Stimulated activated CD4-positive, alpha-beta T cell treated with anti-CD3 and anti-CD28 coated beads, Interleukin-15, amount 100 ng/mL, for 48 hours (primary cell): Measurements from ENCODE around the gene ARHGEF19.
"Not testable (repeated sequence)": the region's sequence is repeated elsewhere in the genome, so short reads cannot be mapped to it uniquely, and the experiment has no call there.

Experiments
- DNase-seq, 2 donors: peaks; one replicate each; pipeline ENCODE4 v3.0.0-alpha.2; 2020; ENCODE audit warnings: low read depth in 2 of 2

Gene ARHGEF19

GRCh38 chr1:16222716-16223115 is 10.3 kb upstream of the ARHGEF19 start:
- not testable (repeated sequence) for DNase-seq

DNA sequence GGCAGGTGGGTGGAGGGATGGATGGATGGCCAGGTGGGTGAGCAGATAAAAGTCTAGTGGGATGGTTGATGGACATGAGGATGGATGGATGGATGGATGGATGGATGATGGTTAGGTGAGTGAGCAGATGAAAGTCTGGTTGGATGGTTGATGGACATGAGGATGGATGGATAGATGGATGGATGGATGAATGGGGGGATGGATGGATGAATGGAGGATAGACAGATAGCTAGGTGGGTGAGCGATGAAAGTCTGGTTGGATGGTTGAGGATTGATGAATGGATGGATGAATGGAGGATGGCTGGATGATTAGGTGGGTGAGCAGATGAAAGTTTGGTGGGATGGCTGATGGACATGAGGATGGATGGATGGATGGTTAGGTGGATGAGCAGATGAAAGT is 9.0 kb upstream of the ARHGEF19 start:
- DNase-seq = no peak

- DNase-seq = no peak
Measured at GRCh38 chr1:16219968-16220500, 7.6 kb upstream of the ARHGEF19 start.

- DNase-seq = no peak
Measured at GRCh38 chr1:16218674-16219071, 6.2 kb upstream of the ARHGEF19 start.

DNA sequence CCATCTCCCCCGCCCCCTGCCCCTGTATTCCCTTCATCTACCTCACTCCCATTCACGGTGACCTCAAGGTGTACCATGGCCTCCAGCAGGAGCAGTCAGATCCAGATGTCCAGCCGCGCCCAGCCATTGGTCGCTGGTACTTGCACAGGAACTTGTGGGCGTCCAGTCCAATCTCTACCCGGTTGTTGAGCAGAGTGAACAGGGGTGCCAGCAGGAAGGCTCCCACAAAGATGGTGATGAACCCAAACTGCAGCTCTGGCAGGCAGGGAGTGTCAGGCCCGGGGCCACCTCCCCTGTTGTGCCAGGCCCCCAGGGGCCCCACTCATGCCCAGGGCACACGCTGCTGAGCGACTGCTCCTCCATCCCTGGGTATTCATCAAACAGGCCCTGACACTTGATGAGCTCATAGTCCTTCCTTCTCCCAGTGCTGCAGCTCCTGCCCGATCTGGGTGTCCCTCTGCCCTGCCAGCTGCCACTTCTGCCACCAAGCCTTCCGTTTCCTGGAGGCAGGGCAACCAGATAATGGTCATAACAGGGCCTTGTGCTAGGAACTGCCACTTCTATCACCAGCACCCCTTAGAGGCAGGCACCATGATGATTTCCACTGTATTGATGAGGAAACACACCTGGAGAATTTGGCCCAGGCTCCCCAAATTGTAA is 5.7 kb upstream of the ARHGEF19 start:
- DNase-seq = no peak

DNA sequence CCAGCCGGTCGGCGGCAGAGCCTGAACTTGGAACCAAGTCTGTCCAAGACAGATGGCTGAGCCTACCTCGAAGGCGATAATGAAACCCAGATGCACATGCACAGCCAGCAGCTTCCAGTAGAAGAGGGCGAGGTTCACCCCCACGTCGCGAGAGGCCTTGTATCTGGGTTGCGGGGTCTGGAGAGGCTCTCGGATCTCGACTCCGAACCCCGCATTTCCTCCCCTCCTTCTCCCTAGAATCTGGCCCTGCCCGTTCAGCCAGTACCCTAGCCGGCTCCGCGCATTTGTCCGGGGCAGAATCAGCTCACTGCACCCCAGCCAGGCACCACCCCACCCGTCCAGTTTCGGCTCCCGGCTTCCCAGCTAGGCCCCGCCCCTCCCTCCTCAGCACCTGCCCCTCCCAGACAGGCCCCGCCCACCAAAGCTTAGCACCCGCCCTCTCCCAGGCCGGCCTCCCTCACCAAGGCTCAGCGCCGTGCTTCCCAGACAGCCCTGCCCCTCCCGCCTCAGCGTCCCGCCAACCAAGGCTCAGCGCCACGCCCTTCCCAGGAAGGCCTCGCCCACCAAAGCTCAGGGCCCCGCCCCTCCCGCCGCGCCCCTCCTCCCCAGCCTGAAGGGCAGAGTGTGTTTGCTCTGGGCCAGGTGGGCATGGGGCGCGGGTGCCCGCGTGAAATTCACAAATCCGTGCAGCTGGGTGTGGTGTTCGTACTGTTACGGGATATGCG is 4.8 kb upstream of the ARHGEF19 start:
- DNase-seq = peak; percentile 92 to 95

DNA sequence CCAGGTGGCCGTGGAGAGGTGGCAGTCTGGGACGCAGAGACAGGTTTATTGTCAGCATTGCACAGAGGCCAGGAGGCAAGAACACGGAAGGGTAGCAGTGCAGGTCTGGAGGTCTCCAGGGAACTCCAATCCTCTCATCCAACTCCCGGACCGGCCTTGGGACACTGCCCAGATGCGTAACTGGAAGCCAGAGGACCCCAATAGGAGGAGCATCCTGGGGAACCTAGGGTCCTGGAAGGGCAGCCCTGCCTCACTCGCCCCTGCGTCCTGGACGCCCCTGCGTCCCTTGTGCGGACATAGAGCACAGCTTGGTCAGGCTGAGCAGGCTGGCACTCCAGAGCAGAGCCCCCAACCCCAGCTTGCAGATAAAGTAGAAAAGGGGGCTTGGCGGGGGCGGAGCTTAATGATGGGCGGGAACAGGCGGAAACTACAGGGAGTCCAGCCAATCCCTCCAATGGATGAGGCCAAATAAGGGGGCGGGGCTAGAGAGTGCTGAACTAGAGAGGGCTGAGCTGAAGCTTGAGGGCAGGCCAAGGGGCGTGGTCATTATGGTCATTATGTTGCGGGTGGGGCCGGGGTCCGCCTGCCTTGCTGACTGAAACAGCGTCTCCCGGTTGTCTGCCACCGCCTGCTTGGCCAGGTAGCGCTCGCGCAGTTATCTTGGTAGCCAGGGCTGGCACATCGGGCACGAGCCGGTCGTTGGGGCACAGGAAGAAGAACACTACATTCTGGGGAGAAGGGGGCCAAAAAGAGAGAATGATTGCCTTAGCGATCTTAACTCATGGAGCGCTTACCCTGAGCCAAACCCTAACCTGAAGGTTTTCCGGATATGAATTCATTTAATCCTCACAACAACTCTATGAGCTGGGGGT is 3.7 kb upstream of the ARHGEF19 start:
- peak; percentile 46 to 71 for DNase-seq

DNA sequence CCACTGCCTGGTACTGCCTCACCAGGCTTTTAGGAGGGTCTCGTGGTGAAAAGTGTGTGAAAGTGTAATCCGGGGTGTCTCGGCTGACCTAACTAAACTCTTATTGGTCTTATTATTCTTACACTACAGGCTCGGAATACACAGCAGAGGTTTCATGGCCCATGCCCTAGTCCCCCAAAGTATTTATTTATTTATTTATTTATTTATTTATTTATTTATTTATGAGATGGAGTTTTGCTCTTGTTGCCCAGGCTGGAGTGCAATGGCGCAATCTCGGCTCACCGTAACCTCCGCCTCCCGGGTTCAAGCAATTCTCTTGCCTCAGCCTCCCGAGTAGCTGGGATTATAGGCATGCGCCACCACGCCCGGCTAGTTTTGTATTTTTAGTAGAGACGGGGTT is 2.8 kb upstream of the ARHGEF19 start:
- DNase-seq = not testable (repeated sequence)

DNA sequence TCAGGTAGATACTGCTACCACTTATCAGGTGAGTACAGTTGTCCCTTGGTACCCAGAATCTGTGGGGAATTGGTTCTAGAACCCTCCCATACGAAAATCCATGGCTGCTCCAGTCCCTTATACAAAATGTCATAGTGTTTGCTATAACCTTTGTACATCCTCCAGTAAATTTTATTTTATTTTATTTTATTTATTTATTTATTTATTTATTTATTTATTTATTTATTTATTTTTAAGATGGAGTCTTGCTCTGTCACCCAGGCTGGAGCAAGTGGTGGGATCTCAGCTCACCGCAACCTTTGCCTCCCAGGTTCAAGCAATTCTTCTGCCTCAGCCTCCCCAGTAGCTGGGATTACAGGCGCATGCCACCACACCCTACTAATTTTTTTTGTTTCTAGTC is 1.1 kb upstream of the ARHGEF19 start:
- DNase-seq = not testable (repeated sequence)

DNA sequence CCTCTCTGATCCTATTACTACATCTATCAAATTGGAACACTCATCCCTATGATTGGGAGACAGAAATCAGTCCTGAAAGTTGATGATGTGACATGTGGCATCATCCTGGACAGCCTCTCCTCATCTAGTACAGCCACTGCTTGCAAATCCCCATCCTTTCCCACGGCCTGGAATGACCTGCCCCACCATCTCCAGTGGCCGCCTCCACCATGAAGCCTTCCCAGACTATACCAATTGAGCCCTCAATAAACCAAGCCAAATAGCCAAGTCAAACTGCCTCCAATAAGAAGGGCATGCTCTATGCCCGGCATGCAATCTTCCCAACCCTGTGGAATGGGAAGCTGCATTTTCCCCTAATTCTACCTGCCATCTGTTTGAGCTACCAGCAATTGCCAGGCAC is 561 bp upstream of the ARHGEF19 start:
- no peak for DNase-seq

DNA sequence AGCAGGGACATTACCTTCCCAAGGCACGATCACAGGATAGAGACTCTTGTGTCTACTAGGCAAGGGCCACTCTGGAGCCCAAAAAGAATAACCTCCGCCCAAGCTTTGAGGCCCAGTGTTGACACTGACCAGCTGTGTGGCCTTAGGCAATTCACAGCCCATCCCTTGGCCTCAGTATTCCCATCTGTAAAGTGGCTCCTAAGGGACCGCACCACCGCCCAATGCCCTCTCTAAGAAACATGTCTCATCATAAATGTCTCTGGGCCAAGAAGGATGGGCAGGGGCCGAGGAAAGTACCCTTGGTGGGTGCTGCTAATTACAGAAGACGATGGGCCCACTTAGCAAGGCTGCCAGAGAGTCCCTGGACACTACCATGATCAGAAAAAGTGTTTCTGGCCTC is 628 bp downstream of the ARHGEF19 start:
- DNase-seq = no peak

DNA sequence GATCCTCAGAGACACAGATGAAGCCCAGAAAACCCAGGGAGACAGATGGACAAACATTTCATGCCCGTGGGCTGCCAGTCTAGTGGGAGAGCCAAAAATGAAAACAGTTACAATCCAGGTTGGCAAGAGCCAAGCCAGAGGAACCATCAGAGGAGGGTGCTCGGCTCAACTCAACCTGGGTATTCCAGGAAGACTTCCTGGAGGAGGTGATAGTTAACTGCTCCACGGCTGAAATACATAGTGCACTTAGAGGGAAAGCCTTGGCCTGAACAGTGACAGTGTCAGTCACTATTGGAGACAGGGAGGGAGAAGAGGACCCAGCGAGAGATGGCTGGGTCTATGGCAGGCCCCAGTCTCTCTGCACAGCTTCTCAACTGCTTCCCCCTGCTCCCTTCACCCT is 1.9 kb downstream of the ARHGEF19 start:
- DNase-seq = no peak

DNA sequence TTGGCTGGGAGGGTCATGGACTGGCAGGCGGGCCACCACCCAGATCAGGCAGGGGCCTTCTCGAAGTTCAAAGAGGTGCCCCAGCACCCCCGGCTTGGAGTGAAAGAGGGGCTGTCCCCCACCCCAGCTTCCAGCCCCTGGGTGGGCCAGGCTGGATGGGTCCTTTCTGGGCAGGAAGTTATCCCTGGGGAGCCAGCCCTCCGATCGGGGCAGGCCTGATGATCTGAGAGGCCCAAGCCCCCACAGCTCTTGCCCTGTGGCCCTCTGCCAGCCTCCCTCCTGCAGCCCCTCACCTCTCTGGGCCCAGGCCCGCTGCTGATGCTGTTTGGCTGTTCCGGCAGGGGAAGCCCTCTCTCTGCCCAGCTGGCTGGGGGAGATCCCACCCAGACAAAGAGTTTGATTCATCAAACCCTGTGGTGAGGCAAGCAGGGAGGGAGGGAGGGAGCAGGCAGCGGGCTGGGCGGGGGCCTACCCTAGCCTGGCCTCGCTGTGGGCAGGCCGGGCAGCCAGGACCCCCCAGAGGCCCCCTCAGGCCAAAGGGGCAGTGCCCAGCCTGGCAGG is 2.5 kb downstream of the ARHGEF19 start:
- DNase-seq = no peak

DNA sequence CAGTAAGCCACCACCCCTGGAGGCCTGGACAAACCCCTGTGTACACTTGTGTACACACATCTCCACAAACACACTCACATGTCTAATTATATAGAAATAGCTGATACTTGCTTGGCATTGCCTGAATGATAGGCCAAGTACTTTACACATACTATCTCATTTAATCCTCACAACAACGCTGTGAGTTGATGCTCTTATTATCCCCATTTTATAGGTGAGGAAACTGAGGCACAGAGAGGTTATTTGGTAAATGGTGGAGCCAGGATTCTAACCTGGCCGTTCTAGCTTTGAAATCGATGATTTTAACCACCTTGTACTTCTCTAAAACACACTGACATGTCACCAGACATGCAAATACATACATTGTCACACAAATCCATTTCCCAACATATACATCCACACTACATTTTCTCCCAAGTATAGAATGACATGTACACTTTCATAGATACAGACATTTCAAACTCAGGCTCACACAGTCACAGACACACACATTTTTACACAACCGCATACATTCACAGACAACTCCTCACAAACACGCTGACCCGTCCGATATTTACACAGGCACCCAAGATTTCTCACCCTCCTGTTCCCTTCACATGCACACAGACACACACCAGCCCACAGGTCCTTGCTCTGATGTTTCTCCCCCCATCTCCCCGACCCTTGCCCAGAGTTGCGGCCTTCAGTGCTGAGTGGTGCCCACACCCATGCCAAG is 3.2 kb downstream of the ARHGEF19 start:
- DNase-seq = no peak

GRCh38 chr1:16208270-16208987 is 4.0 kb downstream of the ARHGEF19 start:
- DNase-seq = no peak

- no peak for DNase-seq
Measured at GRCh38 chr1:16207318-16208269, 4.9 kb downstream of the ARHGEF19 start.

- DNase-seq = peak; percentile 91 to 93
Measured at GRCh38 chr1:16206547-16207317, 5.7 kb downstream of the ARHGEF19 start.

DNA sequence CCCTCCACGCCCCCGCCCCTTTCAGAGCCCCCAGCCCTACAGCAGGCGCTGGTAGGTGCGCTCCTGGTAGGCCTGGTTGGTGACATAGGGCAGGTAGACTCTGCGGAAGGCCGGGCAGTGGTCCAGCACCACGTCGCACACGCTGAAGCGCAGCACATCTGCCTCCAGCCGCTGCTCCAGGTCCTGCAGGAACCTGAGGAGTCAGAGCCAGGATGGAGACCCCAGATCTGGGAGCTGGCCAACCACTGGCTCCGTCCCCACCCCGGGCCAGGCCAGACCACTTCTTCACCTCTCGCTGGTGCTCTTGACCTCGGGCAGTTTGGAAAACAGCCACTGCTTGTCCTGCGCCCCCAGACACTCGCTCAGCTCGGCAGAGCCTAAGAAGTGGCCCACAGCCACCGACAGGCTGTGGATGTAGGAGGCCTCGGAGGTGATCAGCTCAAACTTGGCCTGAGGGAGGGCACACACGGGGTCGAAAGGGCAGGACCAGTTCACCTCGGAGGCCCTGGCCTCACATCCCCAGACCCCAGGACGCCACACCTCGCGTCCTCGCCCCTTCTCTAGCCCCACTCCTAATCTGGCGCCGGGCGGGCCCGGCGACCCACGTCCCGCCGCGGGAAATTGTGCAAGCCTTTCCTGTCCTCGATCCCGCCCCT is 6.4 kb downstream of the ARHGEF19 start:
- DNase-seq = no peak
